ENCODE measurements around the gene AK5. TPM values are rescaled to one million over a fixed set of nuclear protein-coding genes. Genes with fewer than 3 reads are reported as not detected.

Gene AK5
- total RNA-seq, 1 donor from 2014 or later, result 1.8 TPM

DNA sequence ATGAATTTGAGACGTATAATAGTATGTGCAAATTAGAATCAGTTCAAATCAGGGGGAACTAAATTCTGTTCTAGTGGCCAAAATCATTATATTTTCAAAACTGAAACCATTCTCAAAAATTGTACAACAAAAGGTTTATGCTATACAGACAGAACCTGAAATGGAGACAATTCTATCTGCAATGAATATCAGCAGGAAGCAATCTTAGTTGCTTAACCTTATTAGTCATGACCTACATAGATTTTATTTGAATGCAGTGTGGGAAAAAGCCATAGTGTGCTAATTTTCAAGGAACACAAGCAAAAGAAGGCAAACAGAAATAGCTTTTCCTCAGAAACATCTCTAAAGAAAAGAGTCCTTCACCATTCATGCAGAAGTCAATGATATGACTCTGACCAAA lies 6.5 kb downstream of the AK5 start:
- no peaks in the 10 kb centered on the region for H3K27me3 ChIP-seq (ENCODE audit: control insufficient read depth, insufficient read depth, low read length)
- TF ChIP-seq, protein P1, sequence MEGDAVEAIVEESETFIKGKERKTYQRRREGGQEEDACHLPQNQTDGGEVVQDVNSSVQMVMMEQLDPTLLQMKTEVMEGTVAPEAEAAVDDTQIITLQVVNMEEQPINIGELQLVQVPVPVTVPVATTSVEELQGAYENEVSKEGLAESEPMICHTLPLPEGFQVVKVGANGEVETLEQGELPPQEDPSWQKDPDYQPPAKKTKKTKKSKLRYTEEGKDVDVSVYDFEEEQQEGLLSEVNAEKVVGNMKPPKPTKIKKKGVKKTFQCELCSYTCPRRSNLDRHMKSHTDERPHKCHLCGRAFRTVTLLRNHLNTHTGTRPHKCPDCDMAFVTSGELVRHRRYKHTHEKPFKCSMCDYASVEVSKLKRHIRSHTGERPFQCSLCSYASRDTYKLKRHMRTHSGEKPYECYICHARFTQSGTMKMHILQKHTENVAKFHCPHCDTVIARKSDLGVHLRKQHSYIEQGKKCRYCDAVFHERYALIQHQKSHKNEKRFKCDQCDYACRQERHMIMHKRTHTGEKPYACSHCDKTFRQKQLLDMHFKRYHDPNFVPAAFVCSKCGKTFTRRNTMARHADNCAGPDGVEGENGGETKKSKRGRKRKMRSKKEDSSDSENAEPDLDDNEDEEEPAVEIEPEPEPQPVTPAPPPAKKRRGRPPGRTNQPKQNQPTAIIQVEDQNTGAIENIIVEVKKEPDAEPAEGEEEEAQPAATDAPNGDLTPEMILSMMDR (IDR thresholded peaks at IDR 0.05; ENCODE audit: insufficient read depth, low read length, poor library complexity, severe bottlenecking), result no peak
- DNase-seq (ENCODE audit: low read depth), result no peak
- H3K4me3 ChIP-seq (ENCODE audit: low read depth, low read length), result no peak overlapping the region
- no peaks in the 10 kb centered on the region for H3K36me3 ChIP-seq (ENCODE audit: control insufficient read depth, insufficient read depth, low read length)

GRCh38 chr1:77290576-77290975 lies 8.8 kb downstream of the AK5 start:
- DNase-seq (ENCODE audit: low read depth), result no peak
- Histone ChIP-seq H3K4me3 (ENCODE audit: low read depth, low read length) (no peak overlapping the region), H3K36me3 (ENCODE audit: control insufficient read depth, insufficient read depth, low read length) (no peaks in the 10 kb centered on the region), H3K27me3 (ENCODE audit: control insufficient read depth, insufficient read depth, low read length) (no peaks in the 10 kb centered on the region)
- TF ChIP-seq, protein P1 (IDR thresholded peaks at IDR 0.05; ENCODE audit: insufficient read depth, low read length, poor library complexity, severe bottlenecking), result no peak

- Histone ChIP-seq H3K4me3 (ENCODE audit: low read depth, low read length) (no peak overlapping the region), H3K36me3 (ENCODE audit: control insufficient read depth, insufficient read depth, low read length) (no peaks in the 10 kb centered on the region), H3K27me3 (ENCODE audit: control insufficient read depth, insufficient read depth, low read length) (no peaks in the 10 kb centered on the region)
- DNase-seq (ENCODE audit: low read depth), result no peak
- TF ChIP-seq, protein P1 (IDR thresholded peaks at IDR 0.05; ENCODE audit: insufficient read depth, low read length, poor library complexity, severe bottlenecking), result no peak
Observed at GRCh38 chr1:77292551-77292950, 10.7 kb downstream of the AK5 start.

DNA sequence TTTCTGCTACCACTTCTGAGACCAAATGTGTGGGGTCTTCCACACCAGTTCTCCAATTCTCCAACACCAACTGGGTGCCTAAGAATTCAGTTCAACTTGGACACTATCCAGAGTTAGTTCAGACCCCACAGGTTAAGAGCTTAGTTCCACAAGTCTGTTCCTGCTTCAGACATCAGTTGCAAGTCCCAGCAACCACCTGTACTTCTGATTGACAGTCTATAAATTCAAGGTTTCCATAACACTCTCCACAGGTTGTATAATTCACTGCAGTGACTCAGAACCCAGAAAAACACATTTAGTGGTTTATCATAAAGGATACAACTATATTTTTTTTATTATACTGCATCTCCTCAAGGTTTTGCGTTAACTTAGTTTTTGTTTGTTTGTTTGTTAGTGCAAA lies 18.7 kb downstream of the AK5 start:
- Histone ChIP-seq H3K36me3 (ENCODE audit: control insufficient read depth, insufficient read depth, low read length) (no peaks in the 10 kb centered on the region), H3K4me3 (ENCODE audit: low read depth, low read length) (no peak overlapping the region), H3K27me3 (ENCODE audit: control insufficient read depth, insufficient read depth, low read length) (no peaks in the 10 kb centered on the region)
- TF ChIP-seq, protein P1 (IDR thresholded peaks at IDR 0.05; ENCODE audit: insufficient read depth, low read length, poor library complexity, severe bottlenecking), result no peak
- no peak for DNase-seq (ENCODE audit: low read depth)

- no peak for DNase-seq (ENCODE audit: low read depth)
- Histone ChIP-seq H3K36me3 (ENCODE audit: control insufficient read depth, insufficient read depth, low read length) (no peaks in the 10 kb centered on the region), H3K27me3 (ENCODE audit: control insufficient read depth, insufficient read depth, low read length) (no peaks in the 10 kb centered on the region), H3K4me3 (ENCODE audit: low read depth, low read length) (no peak overlapping the region)
- TF ChIP-seq, protein P1 (IDR thresholded peaks at IDR 0.05; ENCODE audit: insufficient read depth, low read length, poor library complexity, severe bottlenecking), result no peak
Observed at GRCh38 chr1:77303387-77303786, 21.6 kb downstream of the AK5 start.

DNA sequence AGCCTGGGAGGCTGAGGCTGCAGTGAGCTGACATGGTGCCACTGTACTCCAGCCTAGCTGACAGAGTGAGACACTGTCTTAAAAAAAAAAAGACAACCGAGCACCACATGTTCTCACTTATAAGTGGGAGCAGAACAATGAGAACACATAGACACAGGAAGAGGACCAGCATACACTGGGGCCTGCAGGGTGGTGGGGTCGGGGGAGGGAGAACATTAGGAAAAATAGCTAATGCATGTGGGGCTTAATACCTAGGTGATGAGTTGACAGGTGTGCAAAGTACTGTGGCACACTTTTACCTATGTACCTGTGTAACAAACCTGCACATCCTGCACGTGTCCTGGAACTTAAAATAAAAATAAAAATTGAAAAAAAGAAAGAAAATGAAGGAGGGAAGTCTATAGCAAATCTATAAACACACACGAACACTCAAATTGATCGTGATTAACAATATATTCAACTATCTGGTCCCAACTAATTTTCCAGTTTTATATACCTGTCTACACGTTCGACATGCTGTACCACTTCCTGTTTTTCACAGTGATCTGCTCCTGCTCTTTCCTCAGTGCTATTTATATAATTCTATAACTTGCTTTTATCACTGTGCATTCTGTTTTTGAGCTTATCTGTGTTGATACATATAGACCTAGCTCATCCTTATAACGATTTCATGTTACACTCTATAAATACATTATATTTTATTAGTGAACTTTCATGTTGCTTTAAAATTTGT lies 27.2 kb downstream of the AK5 start:
- TF ChIP-seq, protein P1 (IDR thresholded peaks at IDR 0.05; ENCODE audit: insufficient read depth, low read length, poor library complexity, severe bottlenecking), result no peak
- H3K36me3 ChIP-seq (ENCODE audit: control insufficient read depth, insufficient read depth, low read length), result no peaks in the 10 kb centered on the region
- H3K4me3 ChIP-seq (ENCODE audit: low read depth, low read length), result no peak overlapping the region
- DNase-seq (ENCODE audit: low read depth), result no peak
- no peaks in the 10 kb centered on the region for H3K27me3 ChIP-seq (ENCODE audit: control insufficient read depth, insufficient read depth, low read length)

All from kidney epithelial cell (primary cell).